Measurements from ENCODE around the gene XCR1.

Gene XCR1

GRCh38 chr3:46012246-46012645 lies 15.0 kb downstream of the XCR1 start:
- TF ChIP-seq YY1 (IDR thresholded peaks at IDR 0.05; ENCODE audit: low read depth) (no peak), TAF1 (IDR thresholded peaks at IDR 0.05; ENCODE audit: low read depth) (no peak)

- TF ChIP-seq YY1 (IDR thresholded peaks at IDR 0.05; ENCODE audit: low read depth) (no peak), NFIC (IDR thresholded peaks at IDR 0.05) (no peak), FOXM1 (IDR thresholded peaks at IDR 0.05; ENCODE audit: borderline replicate concordance, low read depth) (no peak), MAX (IDR thresholded peaks at IDR 0.05) (no peak), CREB1 (IDR thresholded peaks at IDR 0.05; ENCODE audit: low read depth) (no peak), REST (IDR thresholded peaks at IDR 0.05; ENCODE audit: low read depth) (no peak), EGR1 (IDR thresholded peaks at IDR 0.05) (no peak), TEAD4 (IDR thresholded peaks at IDR 0.05) (no peak), ZBTB7A (IDR thresholded peaks at IDR 0.05; ENCODE audit: low read depth) (no peak), CEBPB (IDR thresholded peaks at IDR 0.05) (no peak), TAF1 (IDR thresholded peaks at IDR 0.05; ENCODE audit: low read depth) (no peak), TCF12 (IDR thresholded peaks at IDR 0.05; ENCODE audit: low read depth) (no peak), RAD21 (IDR thresholded peaks at IDR 0.05; ENCODE audit: low read depth) (no peak), USF1 (IDR thresholded peaks at IDR 0.05) (no peak), EP300 (IDR thresholded peaks at IDR 0.05; ENCODE audit: borderline replicate concordance) (no peak)
Observed at GRCh38 chr3:46010519-46011113, 16.7 kb downstream of the XCR1 start.

GRCh38 chr3:46008058-46008457 lies 19.2 kb downstream of the XCR1 start:
- TF ChIP-seq TAF1 (IDR thresholded peaks at IDR 0.05; ENCODE audit: low read depth) (no peak), CEBPB (IDR thresholded peaks at IDR 0.05) (no peak), EGR1 (IDR thresholded peaks at IDR 0.05) (no peak), MAX (IDR thresholded peaks at IDR 0.05) (no peak), CREB1 (IDR thresholded peaks at IDR 0.05; ENCODE audit: low read depth) (no peak), TEAD4 (IDR thresholded peaks at IDR 0.05) (no peak), REST (IDR thresholded peaks at IDR 0.05; ENCODE audit: low read depth) (no peak), NFIC (IDR thresholded peaks at IDR 0.05) (no peak), TCF12 (IDR thresholded peaks at IDR 0.05; ENCODE audit: low read depth) (no peak), ZBTB7A (IDR thresholded peaks at IDR 0.05; ENCODE audit: low read depth) (no peak), FOXM1 (IDR thresholded peaks at IDR 0.05; ENCODE audit: borderline replicate concordance, low read depth) (no peak), RAD21 (IDR thresholded peaks at IDR 0.05; ENCODE audit: low read depth) (no peak), EP300 (IDR thresholded peaks at IDR 0.05; ENCODE audit: borderline replicate concordance) (no peak), USF1 (IDR thresholded peaks at IDR 0.05) (no peak), YY1 (IDR thresholded peaks at IDR 0.05; ENCODE audit: low read depth) (no peak)

GRCh38 chr3:46007280-46007679 lies 20.0 kb downstream of the XCR1 start:
- TF ChIP-seq EP300 (IDR thresholded peaks at IDR 0.05; ENCODE audit: borderline replicate concordance) (no peak), EGR1 (IDR thresholded peaks at IDR 0.05) (no peak), FOXM1 (IDR thresholded peaks at IDR 0.05; ENCODE audit: borderline replicate concordance, low read depth) (no peak), NFIC (IDR thresholded peaks at IDR 0.05) (no peak), USF1 (IDR thresholded peaks at IDR 0.05) (no peak), CEBPB (IDR thresholded peaks at IDR 0.05) (no peak), REST (IDR thresholded peaks at IDR 0.05; ENCODE audit: low read depth) (no peak)
